Keratinocyte (primary cell): ENCODE data around the gene METTL2B. TPM values are rescaled to one million over a fixed set of nuclear protein-coding genes. Genes with fewer than 3 reads are reported as not detected.

ENCODE experiments used
- DNase-seq: peaks from one replicate; pipeline ENCODE4 v3.0.0-alpha.2; 2011; ENCODE audit warnings: low read depth, missing footprints, low spot score
- FAIRE-seq: peaks from 2 replicates; lab custom pipeline; 2011; peaks lifted over from hg19 to GRCh38; lab: Jason Lieb, UNC
- H2AFZ ChIP-seq: 2 replicates; pipeline ENCODE4 v1.6.0; 2012; ENCODE audit warnings: low read length, control low read depth, inconsistent platforms; ENCODE audit not compliant: control insufficient read depth
- H3K27ac ChIP-seq: 2 replicates; pipeline ENCODE4 v1.5.1; 2011; ENCODE audit warnings: low read length; ENCODE audit not compliant: control insufficient read depth, insufficient read depth
- H3K27me3 ChIP-seq: 3 replicates; pipeline ENCODE4 v1.6.0; 2011; ENCODE audit warnings: low read length; ENCODE audit not compliant: control insufficient read depth, insufficient read depth; ENCODE audit errors: extremely low read depth
- H3K36me3 ChIP-seq, 2 experiments: 2 replicates in 1 of 2; 3 replicates in 1 of 2; pipeline ENCODE4 v1.5.1; 2011; ENCODE audit warnings: low read length in 2 of 2, mild to moderate bottlenecking in 1 of 2; ENCODE audit not compliant: control insufficient read depth in 2 of 2, insufficient read depth in 2 of 2; ENCODE audit errors: extremely low read depth in 1 of 2
- H3K4me1 ChIP-seq: 3 replicates; pipeline ENCODE4 v1.5.1; 2011; ENCODE audit warnings: low read length; ENCODE audit not compliant: control insufficient read depth, insufficient read depth; ENCODE audit errors: extremely low read depth
- H3K4me2 ChIP-seq: 3 replicates; pipeline ENCODE4 v1.6.0; 2011; ENCODE audit warnings: low read depth, low read length; ENCODE audit not compliant: control insufficient read depth, insufficient read depth; ENCODE audit errors: extremely low read depth
- H3K4me3 ChIP-seq, 3 experiments: fragments of 200-600 bp in 1 of 3; sonication (generic) in 1 of 3; 2 replicates in 2 of 3; 3 replicates in 1 of 3; pipeline ENCODE4 v1.5.1; 2011 to 2016; ENCODE audit warnings: low read length in 3 of 3, mild to moderate bottlenecking in 3 of 3, control low read depth in 2 of 3, inconsistent platforms in 1 of 3, low read depth in 1 of 3, mixed read lengths in 1 of 3, mixed run types in 1 of 3, moderate library complexity in 1 of 3; ENCODE audit not compliant: control insufficient read depth in 2 of 3, insufficient read depth in 2 of 3; ENCODE audit errors: extremely low read depth in 1 of 3
- H3K79me2 ChIP-seq: 2 replicates; pipeline ENCODE4 v1.6.0; 2012; ENCODE audit warnings: low read length; ENCODE audit not compliant: control insufficient read depth, insufficient read depth
- H3K9ac ChIP-seq: 3 replicates; pipeline ENCODE4 v1.6.0; 2011; ENCODE audit warnings: low read length; ENCODE audit not compliant: control insufficient read depth, insufficient read depth; ENCODE audit errors: extremely low read depth
- H3K9me1 ChIP-seq: 3 replicates; pipeline ENCODE4 v1.6.0; 2011; ENCODE audit warnings: low read length; ENCODE audit not compliant: control insufficient read depth, insufficient read depth; ENCODE audit errors: extremely low read depth
- H3K9me3 ChIP-seq: 2 replicates; pipeline ENCODE4 v1.5.1; 2012; ENCODE audit warnings: low read depth, low read length; ENCODE audit not compliant: control insufficient read depth
- H4K20me1 ChIP-seq: 3 replicates; pipeline ENCODE4 v1.6.0; 2011; ENCODE audit warnings: low read length; ENCODE audit not compliant: control insufficient read depth, insufficient read depth; ENCODE audit errors: extremely low read depth
- CTCF ChIP-seq, 3 experiments: IDR thresholded peaks in 1 of 3; conservative IDR thresholded peaks in 1 of 3; optimal IDR thresholded peaks in 1 of 3; 2 replicates in 2 of 3; 3 replicates in 1 of 3; pipeline versions ENCODE3 to v1.5.1; 2011; ENCODE audit warnings: low read length in 3 of 3, mild to moderate bottlenecking in 3 of 3, moderate library complexity in 2 of 3, control low read depth in 1 of 3, inconsistent platforms in 1 of 3; ENCODE audit not compliant: insufficient read depth in 2 of 3; ENCODE audit errors: extremely low read depth in 1 of 3
- EZH2 ChIP-seq: IDR thresholded peaks from one replicate; pipeline ENCODE4 v1.6.1; 2012; ENCODE audit warnings: inconsistent platforms, mild to moderate bottlenecking, low read length, moderate library complexity
- dilution Hi-C: fragments of 300-500 bp; cut with MboI; formaldehyde crosslinking; loops from one replicate; pipeline ENCODE4 v1.7.0; 2020; ENCODE audit warnings: low sequenced_read_pairs; ENCODE audit not compliant: extremely low pct_ligation_motif_present
- polyA plus RNA-seq, 5 experiments: library from polyadenylated mRNA; depleted of rRNA in 3 of 5; stranded (reverse) in 3 of 5; stranded (forward) in 1 of 5; unstranded in 1 of 5; fragments of >200 nt; gene quantifications; 1 replicate in 1 of 5; 2 replicates in 3 of 5; 3 replicates in 1 of 5; pipeline versions ENCODE4 v1.2.1 to v1.2.3, GENCODE V29; 2011 to 2012; ENCODE audit warnings: missing spikeins in 2 of 5, low read depth in 1 of 5, low replicate concordance in 1 of 5

METTL2B gene
- polyA plus RNA-seq, 1 donor (not counting 4 experiments of a cell fraction or from before 2014, with no cell fraction given) = 30.7 TPM

GRCh38 chr7:128435327-128435686 lies 41.2 kb upstream of the METTL2B start:
- no peaks in the 10 kb centered on the region for H4K20me1 ChIP-seq
- no peak for FAIRE-seq
- no peaks in the 10 kb centered on the region for H3K9me1 ChIP-seq
- H3K9ac ChIP-seq = no peak overlapping the region
- no peak overlapping the region for H3K4me2 ChIP-seq
- no peak for TF ChIP-seq CTCF (optimal IDR thresholded peaks at IDR 0.05 in 1 of 3, IDR thresholded peaks at IDR 0.05 in 1 of 3, conservative IDR thresholded peaks at IDR 0.05 in 1 of 3; ENCODE audit: extremely low read depth in 1 of 3, insufficient read depth in 2 of 3, low read length in 3 of 3)
- TF ChIP-seq EZH2 = no peak
- H3K9me3 ChIP-seq = no peaks in the 10 kb centered on the region
- H3K4me3 ChIP-seq = no peak overlapping the region
- no peaks in the 10 kb centered on the region for H3K27me3 ChIP-seq
- H2AFZ ChIP-seq = no peak overlapping the region
- DNase-seq = no peak
- dilution Hi-C loops = no loop called here
- no peak overlapping the region for H3K27ac ChIP-seq
- no peaks in the 10 kb centered on the region for H3K36me3 ChIP-seq
- H3K4me1 ChIP-seq = no peaks in the 10 kb centered on the region
- no peaks in the 10 kb centered on the region for H3K79me2 ChIP-seq

GRCh38 chr7:128437426-128438332 lies 38.9 kb upstream of the METTL2B start:
- Histone ChIP-seq H4K20me1 (no peaks in the 10 kb centered on the region), H3K4me2 (no peak overlapping the region), H3K27me3 (no peaks in the 10 kb centered on the region), H3K36me3 (no peaks in the 10 kb centered on the region), H3K9me1 (no peaks in the 10 kb centered on the region), H2AFZ (no peak overlapping the region), H3K4me1 (no peaks in the 10 kb centered on the region), H3K27ac (no peak overlapping the region), H3K79me2 (no peaks in the 10 kb centered on the region), H3K9ac (no peak overlapping the region), H3K9me3 (no peaks in the 10 kb centered on the region), H3K4me3 (no peak overlapping the region)
- TF ChIP-seq EZH2 = no peak
- no peak for TF ChIP-seq CTCF (optimal IDR thresholded peaks at IDR 0.05 in 1 of 3, IDR thresholded peaks at IDR 0.05 in 1 of 3, conservative IDR thresholded peaks at IDR 0.05 in 1 of 3; ENCODE audit: extremely low read depth in 1 of 3, insufficient read depth in 2 of 3, low read length in 3 of 3)
- dilution Hi-C loops = no loop called here
- no peak for DNase-seq
- no peak for FAIRE-seq
